Calu3 (cell line): ENCODE data around the gene LAMA1. TPM values are rescaled to one million over a fixed set of nuclear protein-coding genes. Genes with fewer than 3 reads are reported as not detected.

ENCODE experiments used
- BruUV-seq: library from RNA; stranded (reverse); fragments of 400-500 nt; replicated peaks from 2 replicates; lab custom pipeline; 2021; lab: Mats Ljungman, UMichigan
- CTCF ChIA-PET: fragments of 300-600 bp; sonication (Branson Sonifier 250); formaldehyde crosslinking; loops from one replicate; lab custom pipeline; 2022; ENCODE audit warnings: antibody characterized with exemption; lab: Charles Lee
- DNase-seq: peaks from one replicate; pipeline ENCODE4 v3.0.0; 2022
- H3K27ac Mint-ChIP-seq: one replicate; pipeline ENCODE4 v1.8.0; 2022; ENCODE audit warnings: mixed read lengths; ENCODE audit not compliant: unreplicated experiment
- H3K27me3 Mint-ChIP-seq: one replicate; pipeline ENCODE4 v1.8.0; 2022; ENCODE audit warnings: mixed read lengths; ENCODE audit not compliant: unreplicated experiment
- H3K36me3 Mint-ChIP-seq: one replicate; pipeline ENCODE4 v1.8.0; 2022; ENCODE audit warnings: mild to moderate bottlenecking, moderate library complexity, mixed read lengths; ENCODE audit not compliant: insufficient read depth, unreplicated experiment
- H3K4me1 Mint-ChIP-seq: one replicate; pipeline ENCODE4 v1.8.0; 2022; ENCODE audit warnings: mild to moderate bottlenecking, low read depth, mixed read lengths; ENCODE audit not compliant: unreplicated experiment
- H3K4me3 Mint-ChIP-seq: one replicate; pipeline ENCODE4 v1.8.0; 2022; ENCODE audit warnings: mild to moderate bottlenecking, low read depth, moderate library complexity, mixed read lengths; ENCODE audit not compliant: unreplicated experiment
- H3K9me3 Mint-ChIP-seq: one replicate; pipeline ENCODE4 v1.8.0; 2022; ENCODE audit warnings: low read depth, mixed read lengths; ENCODE audit not compliant: unreplicated experiment
- CTCF ChIP-seq: fragments of 200-600 bp; IDR thresholded peaks from one replicate; pipeline ENCODE4 v1.8.0; 2022; ENCODE audit warnings: antibody characterized with exemption; ENCODE audit not compliant: unreplicated experiment
- intact Hi-C: fragments of 100-400 bp; cut with micrococcal nuclease; formaldehyde crosslinking; loops from one replicate; pipeline ENCODE4 v1.10.0; 2022; ENCODE audit not compliant: unreplicated experiment
- total RNA-seq: library from RNA; stranded (reverse); gene quantifications from 2 replicates; pipeline ENCODE4 v1.2.3, GENCODE V29; 2022

The LAMA1 gene
- total RNA-seq, 1 experiment from 2014 or later = not detected

- CTCF ChIA-PET = interaction anchor here (1.6 kb wide), 1 partner anchor 105 kb away, joined by 4 read pairs; no protein-coding TSS in a partner anchor
- no peak for DNase-seq
- BruUV-seq = no TSS peak
- Mint-ChIP-seq H3K27me3 (peaks cover 75% of the 10 kb centered on the region), H3K36me3 (no peaks in the 10 kb centered on the region), H3K9me3 (no peaks in the 10 kb centered on the region), H3K27ac (no peak overlapping the region), H3K4me3 (no peak overlapping the region), H3K4me1 (no peaks in the 10 kb centered on the region)
- TF ChIP-seq CTCF = no peak
- intact Hi-C loops = no loop called here
Observed at GRCh38 chr18:6917072-6917471, 200.5 kb downstream of the LAMA1 start.

GRCh38 chr18:6901286-6901926, 216.2 kb downstream of the LAMA1 start:
- H3K36me3 Mint-ChIP-seq = no peaks in the 10 kb centered on the region
- H3K4me3 Mint-ChIP-seq = no peak overlapping the region
- no peak overlapping the region for H3K27ac Mint-ChIP-seq
- no TSS peak for BruUV-seq
- no peak for TF ChIP-seq CTCF
- H3K9me3 Mint-ChIP-seq = peaks cover 10% of the 10 kb centered on the region
- peaks cover 18% of the 10 kb centered on the region for H3K4me1 Mint-ChIP-seq
- CTCF ChIA-PET = no interaction called here
- intact Hi-C loops = no loop called here
- H3K27me3 Mint-ChIP-seq = peaks cover 8% of the 10 kb centered on the region
- DNase-seq = no peak

GRCh38 chr18:6891788-6892187, 225.8 kb downstream of the LAMA1 start:
- H3K9me3 Mint-ChIP-seq = no peaks in the 10 kb centered on the region
- DNase-seq = no peak
- no peak overlapping the region for H3K27ac Mint-ChIP-seq
- no TSS peak for BruUV-seq
- no peak overlapping the region for H3K4me3 Mint-ChIP-seq
- TF ChIP-seq CTCF = no peak
- H3K27me3 Mint-ChIP-seq = peaks cover 22% of the 10 kb centered on the region
- CTCF ChIA-PET = no interaction called here
- H3K4me1 Mint-ChIP-seq = no peaks in the 10 kb centered on the region
- intact Hi-C loops = no loop called here
- no peaks in the 10 kb centered on the region for H3K36me3 Mint-ChIP-seq

Other genes with a start within 250 kb of the LAMA1 start
- not detected in 2 replicates for gene LRRC30, start 113.3 kb upstream of the LAMA1 start, total RNA-seq